Thoracic aorta (tissue), 2 donors: ENCODE results near the gene WNT2. TPM values are rescaled to one million over a fixed set of nuclear protein-coding genes. Genes with fewer than 3 reads are reported as not detected.

Experiments used
- ATAC-seq: fragments of 150-250 bp; one replicate; pipeline ENCODE4 v1.8.0; 2017; ENCODE audit warnings: low read depth; ENCODE audit not compliant: insufficient number of reproducible peaks, low FRiP score
- DNase-seq: peaks from one replicate; pipeline ENCODE4 v3.0.0-alpha.2; 2020; ENCODE audit warnings: low spot score
- H3K27ac ChIP-seq, 2 donors: fragments of 200-600 bp; sonication (generic); 1 replicate in 1 of 2; 2 replicates in 1 of 2; pipeline ENCODE4 v1.5.1; 2016; ENCODE audit warnings: mild to moderate bottlenecking in 2 of 2, moderate library complexity in 2 of 2
- H3K27me3 ChIP-seq: fragments of 200-600 bp; sonication (generic); replicated peaks from 2 replicates; pipeline ENCODE4 v1.6.0; 2016; ENCODE audit warnings: mild to moderate bottlenecking; ENCODE audit not compliant: insufficient read depth
- H3K36me3 ChIP-seq: fragments of 200-600 bp; sonication (generic); one replicate; pipeline ENCODE4 v1.5.1; 2016
- H3K4me1 ChIP-seq, 2 donors: fragments of 200-600 bp; sonication (generic); 1 replicate in 1 of 2; 2 replicates in 1 of 2; pipeline versions ENCODE4 v1.5.1 to v1.6.0; 2016; ENCODE audit warnings: low read depth in 2 of 2, mild to moderate bottlenecking in 1 of 2; ENCODE audit not compliant: control insufficient read depth in 1 of 2
- H3K4me3 ChIP-seq: fragments of 200-600 bp; sonication (generic); 2 replicates; pipeline ENCODE4 v1.5.1; 2016; ENCODE audit warnings: mild to moderate bottlenecking
- H3K9me3 ChIP-seq: fragments of 200-600 bp; sonication (generic); 2 replicates; pipeline ENCODE4 v1.5.1; 2016
- total RNA-seq, 2 donors: library from RNA; depleted of rRNA; stranded (reverse); fragments of >200 nt; gene quantifications; one replicate each; pipeline versions ENCODE4 v1.1.0 to v1.2.3, GENCODE V29; 2016
- TF ChIP-seq, protein P1 (sequence below): fragments of 200-600 bp; sonication (generic); IDR thresholded peaks from one replicate; pipeline ENCODE4 v1.5.1; 2019; ENCODE audit warnings: antibody characterized with exemption

The WNT2 gene
- total RNA-seq, 2 donors from 2014 or later = 17.1 TPM; not detected in 1

DNA sequence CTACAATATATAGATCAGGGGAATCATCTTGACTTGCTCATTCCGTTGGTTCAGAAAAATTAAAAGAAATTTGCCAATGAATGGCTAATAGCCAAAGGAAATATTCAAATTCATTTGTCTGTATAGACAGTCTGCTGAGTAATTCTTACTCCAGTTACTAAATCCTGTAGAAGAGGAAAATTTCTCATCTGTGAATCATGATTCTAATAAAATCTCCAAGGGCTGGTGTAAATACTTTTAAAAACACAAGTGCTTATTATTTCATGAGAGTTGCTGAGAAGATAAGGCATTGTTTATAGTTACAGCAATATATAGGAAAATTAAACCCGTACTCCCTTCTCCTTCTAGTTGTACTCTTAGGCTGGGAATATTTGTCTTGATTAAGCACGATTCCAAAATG, 53.0 kb downstream of the WNT2 start:
- H3K4me1 ChIP-seq = no peaks in the 10 kb centered on the region
- H3K27ac ChIP-seq = no peak overlapping the region
- no peaks in the 10 kb centered on the region for H3K27me3 ChIP-seq
- H3K36me3 ChIP-seq = no peaks in the 10 kb centered on the region
- no peaks in the 10 kb centered on the region for H3K9me3 ChIP-seq
- H3K4me3 ChIP-seq = no peak overlapping the region
- TF ChIP-seq, protein P1, sequence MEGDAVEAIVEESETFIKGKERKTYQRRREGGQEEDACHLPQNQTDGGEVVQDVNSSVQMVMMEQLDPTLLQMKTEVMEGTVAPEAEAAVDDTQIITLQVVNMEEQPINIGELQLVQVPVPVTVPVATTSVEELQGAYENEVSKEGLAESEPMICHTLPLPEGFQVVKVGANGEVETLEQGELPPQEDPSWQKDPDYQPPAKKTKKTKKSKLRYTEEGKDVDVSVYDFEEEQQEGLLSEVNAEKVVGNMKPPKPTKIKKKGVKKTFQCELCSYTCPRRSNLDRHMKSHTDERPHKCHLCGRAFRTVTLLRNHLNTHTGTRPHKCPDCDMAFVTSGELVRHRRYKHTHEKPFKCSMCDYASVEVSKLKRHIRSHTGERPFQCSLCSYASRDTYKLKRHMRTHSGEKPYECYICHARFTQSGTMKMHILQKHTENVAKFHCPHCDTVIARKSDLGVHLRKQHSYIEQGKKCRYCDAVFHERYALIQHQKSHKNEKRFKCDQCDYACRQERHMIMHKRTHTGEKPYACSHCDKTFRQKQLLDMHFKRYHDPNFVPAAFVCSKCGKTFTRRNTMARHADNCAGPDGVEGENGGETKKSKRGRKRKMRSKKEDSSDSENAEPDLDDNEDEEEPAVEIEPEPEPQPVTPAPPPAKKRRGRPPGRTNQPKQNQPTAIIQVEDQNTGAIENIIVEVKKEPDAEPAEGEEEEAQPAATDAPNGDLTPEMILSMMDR = no peak
- ATAC-seq = no peak
- DNase-seq = no peak

DNA sequence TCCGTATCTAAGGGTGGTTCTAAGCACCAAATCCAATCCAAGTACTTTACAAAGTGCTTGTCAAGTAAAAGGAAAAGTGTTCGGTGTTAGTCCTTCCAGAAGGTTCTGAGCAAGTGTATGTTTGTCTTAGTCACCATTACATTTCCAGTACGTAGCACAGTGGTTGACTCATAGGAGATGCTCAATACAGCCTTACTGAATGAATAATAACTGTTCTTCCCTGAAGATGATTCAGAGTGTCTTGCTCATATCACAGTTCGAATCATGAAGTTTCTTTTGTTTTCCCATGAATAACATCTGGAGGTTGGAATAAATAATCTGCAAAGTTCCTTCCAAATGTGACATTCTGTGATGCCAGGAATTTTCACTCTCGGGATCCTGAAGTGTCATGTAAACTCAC, 53.4 kb downstream of the WNT2 start:
- DNase-seq = no peak
- Histone ChIP-seq H3K27ac (no peak overlapping the region), H3K4me3 (no peak overlapping the region), H3K9me3 (no peaks in the 10 kb centered on the region), H3K4me1 (no peaks in the 10 kb centered on the region), H3K36me3 (no peaks in the 10 kb centered on the region), H3K27me3 (no peaks in the 10 kb centered on the region)
- peak; percentile 76 for ATAC-seq
- TF ChIP-seq, protein P1 = no peak

DNA sequence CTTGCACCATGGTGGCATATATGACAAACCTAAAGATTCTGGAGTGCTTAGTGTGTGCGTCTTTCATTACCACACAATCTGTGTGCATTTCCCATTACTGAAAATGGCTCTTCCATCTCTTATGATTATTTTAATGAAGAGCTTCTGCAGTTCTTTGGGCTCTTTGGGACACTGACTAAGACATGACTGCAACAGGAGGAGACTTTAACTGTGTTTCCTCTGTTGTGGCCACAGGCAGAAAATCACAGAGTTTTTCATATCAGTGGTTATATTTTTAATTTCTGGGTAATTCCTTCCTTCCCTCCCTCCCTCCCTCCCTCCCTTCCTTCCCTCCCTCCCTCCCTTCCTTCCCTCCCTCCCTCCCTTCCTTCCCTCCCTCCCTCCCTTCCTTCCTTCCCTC, 58.1 kb downstream of the WNT2 start:
- Histone ChIP-seq H3K9me3 (no peaks in the 10 kb centered on the region), H3K36me3 (no peaks in the 10 kb centered on the region), H3K4me1 (no peaks in the 10 kb centered on the region), H3K27me3 (no peaks in the 10 kb centered on the region), H3K27ac (no peak overlapping the region), H3K4me3 (no peak overlapping the region)
- no peak for DNase-seq
- TF ChIP-seq, protein P1 = no peak
- no peak for ATAC-seq

DNA sequence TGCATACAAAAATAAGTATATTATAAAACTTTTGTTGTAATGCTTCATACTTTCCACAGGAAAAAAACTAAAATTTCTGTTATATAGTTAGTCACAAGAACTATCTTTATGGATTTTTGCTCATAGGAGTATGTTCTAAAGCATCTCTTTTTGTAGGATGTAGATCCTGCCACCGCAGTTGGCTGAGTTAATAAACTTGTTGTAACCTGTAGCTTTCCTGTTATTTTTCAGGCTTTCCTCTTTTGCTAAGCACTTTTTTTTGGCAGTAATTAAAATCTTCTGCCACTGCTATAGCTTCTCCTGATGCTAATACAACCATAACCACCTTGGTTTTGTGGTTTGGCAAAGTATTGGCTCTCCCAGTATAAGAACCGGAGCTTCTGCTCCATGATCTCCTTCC, 60.3 kb downstream of the WNT2 start:
- no peaks in the 10 kb centered on the region for H3K4me1 ChIP-seq
- no peaks in the 10 kb centered on the region for H3K27me3 ChIP-seq
- no peak overlapping the region for H3K4me3 ChIP-seq

DNA sequence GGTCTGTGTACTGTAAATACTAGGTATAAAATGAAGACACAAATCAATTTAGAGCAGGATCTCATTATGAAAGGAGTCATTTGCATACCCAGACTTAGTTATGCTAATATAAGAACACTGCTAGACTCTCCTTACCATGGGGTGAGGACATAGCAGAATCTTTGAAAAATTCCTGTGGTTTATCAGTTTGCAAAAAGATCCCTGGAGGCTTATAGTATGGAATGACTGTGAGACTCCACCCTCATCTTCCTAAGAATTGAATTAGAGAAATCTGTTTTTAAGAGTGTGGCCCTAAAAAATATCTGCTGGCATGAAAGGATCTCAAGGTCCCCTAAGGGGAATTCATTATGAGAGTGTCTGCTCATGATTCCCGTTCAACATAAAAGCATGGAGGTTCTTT, 63.2 kb downstream of the WNT2 start:
- Histone ChIP-seq H3K27ac (no peak overlapping the region), H3K4me1 (no peaks in the 10 kb centered on the region), H3K27me3 (no peaks in the 10 kb centered on the region), H3K9me3 (no peaks in the 10 kb centered on the region), H3K36me3 (no peaks in the 10 kb centered on the region), H3K4me3 (no peak overlapping the region)
- no peak for ATAC-seq
- TF ChIP-seq, protein P1 = no peak
- no peak for DNase-seq

More for the DNA sequence above, 60.3 kb downstream of the WNT2 start:
- TF ChIP-seq, protein P1 = no peak
- DNase-seq = no peak
- no peak for ATAC-seq
- Histone ChIP-seq H3K9me3 (no peaks in the 10 kb centered on the region), H3K27ac (no peak overlapping the region), H3K36me3 (no peaks in the 10 kb centered on the region)
